Left ventricle myocardium inferior (tissue), 1 donor: Measurements from ENCODE around the gene FRY. TPM values are rescaled to one million over a fixed set of nuclear protein-coding genes. Genes with fewer than 3 reads are reported as not detected.
"Not testable (repeated sequence)": the region's sequence is repeated elsewhere in the genome, so short reads cannot be mapped to it uniquely, and the experiment has no call there.

Source experiments
- DNase-seq: peaks from one replicate; pipeline ENCODE4 v3.0.0-alpha.2; 2020
- H3K27ac ChIP-seq: fragments of 200-600 bp; replicated peaks from 2 replicates; pipeline ENCODE4 v1.8.0; 2021
- H3K27me3 ChIP-seq: fragments of 200-600 bp; 2 replicates; pipeline ENCODE4 v1.8.0; 2021; ENCODE audit warnings: low read depth
- H3K36me3 ChIP-seq: fragments of 200-600 bp; 2 replicates; pipeline ENCODE4 v1.8.0; 2021
- H3K4me1 ChIP-seq: fragments of 200-600 bp; 2 replicates; pipeline ENCODE4 v1.8.0; 2021
- H3K4me3 ChIP-seq: fragments of 200-600 bp; 2 replicates; pipeline ENCODE4 v1.8.0; 2021; ENCODE audit warnings: mild to moderate bottlenecking, moderate library complexity
- H3K9me3 ChIP-seq: fragments of 200-600 bp; replicated peaks from 2 replicates; pipeline ENCODE4 v1.8.0; 2021
- CTCF ChIP-seq: fragments of 200-600 bp; IDR thresholded peaks from 2 replicates; pipeline ENCODE4 v1.8.0; 2021; ENCODE audit warnings: antibody characterized with exemption, mild to moderate bottlenecking, borderline replicate concordance
- intact Hi-C: fragments of 100-400 bp; cut with micrococcal nuclease; formaldehyde crosslinking; loops from one replicate; pipeline ENCODE4 v1.11.0; 2022
- total RNA-seq: library from RNA; stranded (reverse); fragmentation: NEBNext Ultra II Directional; extraction: Animal tissue kit (Norgen Biotek cat#: 25700); gene quantifications from one replicate; pipeline ENCODE4 v1.2.1, GENCODE V29; 2021
- donor health status: DM: no; HTN: yes; CAD: no; lungs with severe emphysema.

Gene FRY
- total RNA-seq, 1 donor from 2014 or later, result 167 TPM

- H3K36me3 ChIP-seq, result no peaks in the 10 kb centered on the region
- no peak overlapping the region for H3K27ac ChIP-seq
- H3K9me3 ChIP-seq, result no peaks in the 10 kb centered on the region
- no peaks in the 10 kb centered on the region for H3K27me3 ChIP-seq
- H3K4me3 ChIP-seq, result no peak overlapping the region
- intact Hi-C loops, result no loop called here
- no peak for DNase-seq
- H3K4me1 ChIP-seq, result peaks cover 23% of the 10 kb centered on the region
- TF ChIP-seq CTCF, result no peak
These were observed 43.9 kb upstream of the FRY start for GRCh38 chr13:31987535-31988170.

- H3K36me3 ChIP-seq, intact Hi-C loops, H3K27ac ChIP-seq, DNase-seq, H3K4me3 ChIP-seq, H3K9me3 ChIP-seq, H3K27me3 ChIP-seq: not testable (repeated sequence)
- H3K4me1 ChIP-seq, result peaks cover 16% of the 10 kb centered on the region
These were observed 37.2 kb upstream of the FRY start for GRCh38 chr13:31994367-31994766.

- no peak overlapping the region for H3K27ac ChIP-seq
- peaks cover 23% of the 10 kb centered on the region for H3K4me1 ChIP-seq
- H3K4me3 ChIP-seq, result no peak overlapping the region
- no peaks in the 10 kb centered on the region for H3K36me3 ChIP-seq
- intact Hi-C loops, result no loop called here
- TF ChIP-seq CTCF, result no peak
- H3K27me3 ChIP-seq, result no peaks in the 10 kb centered on the region
- no peak for DNase-seq
- H3K9me3 ChIP-seq, result peaks cover 6% of the 10 kb centered on the region
These were observed 35.0 kb upstream of the FRY start for GRCh38 chr13:31996601-31997000.

- no peaks in the 10 kb centered on the region for H3K27me3 ChIP-seq
- peaks cover 31% of the 10 kb centered on the region for H3K4me1 ChIP-seq
- TF ChIP-seq CTCF, result no peak
- DNase-seq, result no peak
- intact Hi-C loops, result no loop called here
- no peaks in the 10 kb centered on the region for H3K36me3 ChIP-seq
- H3K4me3 ChIP-seq, result no peak overlapping the region
- H3K9me3 ChIP-seq, result peaks cover 6% of the 10 kb centered on the region
- H3K27ac ChIP-seq, result peak overlapping the region; percentile 30
These were observed 33.9 kb upstream of the FRY start for GRCh38 chr13:31997641-31998040.

- Histone ChIP-seq H3K36me3 (no peaks in the 10 kb centered on the region), H3K27me3 (no peaks in the 10 kb centered on the region), H3K27ac (peak overlapping the region; percentile 30), H3K4me3 (no peak overlapping the region), H3K4me1 (peaks cover 31% of the 10 kb centered on the region), H3K9me3 (peaks cover 6% of the 10 kb centered on the region)
- intact Hi-C loops, result no loop called here
- TF ChIP-seq CTCF, result no peak
- DNase-seq, result no peak
These were observed 33.4 kb upstream of the FRY start for GRCh38 chr13:31998131-31998530.

- H3K27me3 ChIP-seq, H3K36me3 ChIP-seq, H3K9me3 ChIP-seq, DNase-seq, H3K4me3 ChIP-seq, intact Hi-C loops: not testable (repeated sequence)
- peaks cover 44% of the 10 kb centered on the region for H3K4me1 ChIP-seq
- peak overlapping the region; percentile 79 for H3K27ac ChIP-seq
These were observed 30.8 kb upstream of the FRY start for GRCh38 chr13:32000754-32001153.
